GM21737 (cell line): Measurements from ENCODE around the gene CUL1.

Source experiments
- ATAC-seq: cut with Tn5 transposase; IDR thresholded peaks from one replicate; pipeline ENCODE4 v1.9.1; 2021; ENCODE audit warnings: mild to moderate bottlenecking, moderate library complexity; ENCODE audit not compliant: unreplicated experiment

The CUL1 gene

GRCh38 chr7:148698397-148699023 is at the start of gene CUL1:
Gene CUL1, plus strand, starts transcription at chr7:148698903. Its CDS starts 31,220 bp downstream, at chr7:148730123.
- ATAC-seq = peak; percentile 60

GRCh38 chr7:148650232-148650858 is 48.4 kb upstream of the CUL1 start:
- ATAC-seq = no peak

DNA sequence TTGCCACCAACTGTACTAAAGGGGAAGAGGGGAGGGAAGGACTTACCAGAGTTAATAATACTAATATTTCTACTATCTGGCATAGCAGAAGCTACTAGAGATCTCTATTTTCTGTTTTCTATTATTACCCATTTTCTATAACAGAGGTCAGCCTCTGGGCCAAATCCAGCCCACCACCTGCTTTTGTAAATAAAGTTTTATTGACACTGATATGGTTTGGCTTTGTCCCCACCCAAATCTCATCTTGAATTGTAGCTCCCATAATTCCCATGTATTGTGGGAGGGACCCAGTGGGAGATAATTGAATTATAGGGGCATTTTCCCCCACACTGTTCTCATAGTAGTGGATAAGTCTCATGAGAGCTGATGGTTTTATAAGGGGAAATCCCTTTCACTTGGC is 45.9 kb upstream of the CUL1 start:
- ATAC-seq = no peak

- ATAC-seq = no peak
Measured at GRCh38 chr7:148657929-148658328, 40.8 kb upstream of the CUL1 start.

DNA sequence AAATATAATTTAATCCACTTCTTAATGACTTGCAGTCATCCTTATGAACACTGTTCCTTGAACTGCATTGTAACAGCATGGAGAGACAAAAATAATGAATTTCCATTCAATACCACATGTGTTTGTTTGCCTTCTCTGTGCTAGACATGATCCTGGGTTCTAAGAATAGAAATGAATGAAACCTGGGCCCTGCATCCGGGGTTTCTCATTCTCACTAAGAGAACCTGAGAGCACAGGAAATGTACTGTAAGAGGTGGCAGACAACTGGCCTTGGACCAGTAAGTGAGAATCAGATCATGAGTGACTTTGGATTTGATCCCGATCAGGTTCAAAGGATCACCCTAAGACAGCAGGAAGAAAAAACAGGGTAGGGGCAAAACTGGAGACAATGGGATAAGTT is 37.2 kb upstream of the CUL1 start:
- ATAC-seq = no peak

- no peak for ATAC-seq
Measured at GRCh38 chr7:148662646-148663045, 36.1 kb upstream of the CUL1 start.

DNA sequence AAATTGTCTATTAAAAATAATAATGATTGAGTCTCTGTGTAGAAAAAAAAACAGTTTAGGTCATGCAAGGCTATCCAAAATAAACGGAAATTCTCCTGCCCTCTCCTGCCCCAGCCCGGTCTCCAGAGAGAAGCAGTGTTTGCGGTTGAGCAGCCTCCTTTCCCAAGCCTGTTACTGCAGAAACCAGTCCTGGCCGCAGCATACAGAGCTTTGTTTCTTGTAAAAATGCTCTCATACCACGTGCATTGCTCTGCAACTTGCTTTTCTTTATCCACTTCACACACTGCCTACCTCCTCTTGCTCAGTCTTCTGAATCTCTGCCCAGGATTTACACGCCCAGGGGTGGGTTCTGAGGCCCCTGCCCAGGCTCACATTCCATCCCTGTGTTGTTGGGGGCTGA is 34.4 kb upstream of the CUL1 start:
- no peak for ATAC-seq

GRCh38 chr7:148665221-148665620 is 33.5 kb upstream of the CUL1 start:
- no peak for ATAC-seq

GRCh38 chr7:148669927-148670326 is 28.8 kb upstream of the CUL1 start:
- no peak for ATAC-seq

- ATAC-seq = no peak
Measured at GRCh38 chr7:148670374-148670773, 28.3 kb upstream of the CUL1 start.

DNA sequence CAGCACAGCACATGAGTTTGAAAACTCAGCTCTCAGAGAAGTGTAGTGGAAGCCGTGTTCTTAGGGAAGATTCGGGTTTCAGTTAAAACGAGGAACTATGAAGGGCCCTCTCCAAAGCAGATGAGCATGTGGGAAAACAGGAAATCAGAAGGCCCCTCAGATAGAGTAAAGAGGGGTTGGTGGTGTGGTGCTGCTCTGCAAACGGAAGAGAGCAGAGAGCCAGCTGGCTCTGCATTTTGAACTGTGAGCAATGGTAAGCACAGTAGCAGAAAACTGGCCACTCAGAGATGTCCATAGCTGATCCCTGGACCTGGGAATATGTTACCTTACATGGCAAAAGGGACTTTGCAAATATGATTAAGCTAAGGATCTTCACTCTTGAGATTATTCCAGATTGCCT is 27.9 kb upstream of the CUL1 start:
- no peak for ATAC-seq

- ATAC-seq = no peak
Measured at GRCh38 chr7:148672041-148672440, 26.7 kb upstream of the CUL1 start.

GRCh38 chr7:148674689-148675088 is 24.0 kb upstream of the CUL1 start:
- ATAC-seq = no peak

DNA sequence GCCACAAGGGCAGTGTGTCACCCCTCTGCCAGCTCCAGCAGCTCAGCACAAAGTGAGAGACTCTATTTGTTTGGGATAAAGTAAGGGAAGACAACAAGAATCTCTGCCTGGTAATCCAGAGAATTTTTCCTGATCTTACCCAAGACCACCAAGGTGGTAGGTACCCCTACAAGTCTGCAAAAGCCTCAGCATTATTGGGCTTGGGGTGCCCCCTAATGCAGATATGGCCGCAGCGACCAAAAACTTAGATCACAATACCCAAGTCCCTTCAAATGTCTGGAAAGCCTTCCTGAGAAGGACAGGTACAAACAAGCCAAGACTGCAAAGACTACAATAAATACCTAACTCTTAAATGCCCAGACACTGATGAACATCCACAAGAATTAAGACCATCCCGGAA is 22.4 kb upstream of the CUL1 start:
- no peak for ATAC-seq

DNA sequence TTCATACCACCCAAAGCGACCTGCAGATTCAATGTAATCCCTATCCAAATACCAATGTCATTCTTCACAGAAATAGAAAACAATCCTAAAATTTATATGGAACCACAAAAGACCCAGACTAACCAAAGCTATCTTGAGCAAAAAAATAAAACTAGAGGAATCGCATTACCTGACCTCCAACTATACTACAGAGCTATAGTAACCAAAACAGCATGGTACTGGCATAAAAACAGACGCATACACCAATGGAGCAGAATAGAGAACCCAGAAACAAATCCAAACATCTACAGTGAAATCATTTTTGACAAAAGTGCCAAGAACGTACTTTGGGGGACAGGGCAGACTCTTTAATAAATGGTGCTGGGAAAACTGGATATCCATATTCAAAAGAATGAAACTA is 16.9 kb upstream of the CUL1 start:
- no peak for ATAC-seq

DNA sequence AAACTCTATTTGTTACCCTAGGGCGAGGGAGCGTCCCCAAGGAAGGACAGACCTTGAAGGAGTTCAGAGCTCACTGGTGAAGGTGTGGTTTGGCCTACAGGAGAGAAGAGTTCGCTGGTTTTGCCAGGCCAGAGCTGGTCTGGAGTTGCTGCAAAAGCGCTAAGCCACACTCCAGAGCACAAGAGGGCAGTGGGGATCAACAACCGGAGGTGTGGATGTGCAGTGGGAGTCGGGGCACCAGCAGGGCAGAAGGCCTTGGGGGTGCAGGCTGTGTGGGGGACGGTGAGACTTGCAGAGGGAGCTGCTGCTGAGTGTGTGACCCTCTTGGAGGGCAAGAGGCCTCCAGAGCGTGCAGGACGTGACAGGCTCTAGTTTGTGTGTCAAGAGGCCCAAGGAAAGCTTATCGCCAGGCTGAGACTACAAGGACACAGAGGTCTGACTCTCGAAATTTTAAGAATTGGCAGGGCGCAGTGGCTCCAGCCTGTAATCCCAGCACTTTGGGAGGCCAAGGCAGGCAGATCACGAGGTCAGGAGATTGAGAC is 14.3 kb upstream of the CUL1 start:
- ATAC-seq = no peak

DNA sequence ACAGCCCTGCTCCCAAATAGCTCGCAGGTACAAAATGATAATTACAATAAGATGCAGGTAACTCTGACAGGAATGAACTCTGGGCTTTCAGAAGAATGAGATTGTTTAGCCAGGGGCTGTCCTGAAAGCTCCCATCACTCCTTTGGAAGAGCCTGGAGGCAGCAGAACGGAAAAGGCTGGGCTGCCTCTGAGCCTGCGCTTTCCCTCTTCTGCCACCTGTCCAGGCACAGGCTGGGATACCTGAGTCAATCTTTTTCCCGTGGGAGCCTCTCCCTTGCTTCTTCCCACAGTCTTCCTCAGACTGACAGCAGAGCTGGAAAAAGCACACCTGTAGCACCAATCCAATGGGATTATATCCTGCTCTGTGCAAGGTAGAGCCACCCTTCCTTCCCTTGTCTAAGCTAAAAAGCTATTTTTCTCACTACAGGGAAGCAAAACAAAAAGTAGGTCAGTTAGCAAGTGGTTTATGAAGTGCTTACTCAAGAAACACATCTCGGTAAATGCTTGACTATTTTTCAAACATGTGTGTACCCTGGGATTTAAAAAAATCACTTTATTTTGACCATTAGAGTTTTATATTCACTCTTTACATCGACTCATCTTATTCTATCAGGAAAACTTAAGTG is 12.3 kb upstream of the CUL1 start:
- ATAC-seq = no peak

GRCh38 chr7:148687555-148687954 is 11.1 kb upstream of the CUL1 start:
- ATAC-seq = no peak

- no peak for ATAC-seq
Measured at GRCh38 chr7:148688526-148688925, 10.2 kb upstream of the CUL1 start.

- ATAC-seq = no peak
Measured at GRCh38 chr7:148693651-148694050, 5.1 kb upstream of the CUL1 start.

DNA sequence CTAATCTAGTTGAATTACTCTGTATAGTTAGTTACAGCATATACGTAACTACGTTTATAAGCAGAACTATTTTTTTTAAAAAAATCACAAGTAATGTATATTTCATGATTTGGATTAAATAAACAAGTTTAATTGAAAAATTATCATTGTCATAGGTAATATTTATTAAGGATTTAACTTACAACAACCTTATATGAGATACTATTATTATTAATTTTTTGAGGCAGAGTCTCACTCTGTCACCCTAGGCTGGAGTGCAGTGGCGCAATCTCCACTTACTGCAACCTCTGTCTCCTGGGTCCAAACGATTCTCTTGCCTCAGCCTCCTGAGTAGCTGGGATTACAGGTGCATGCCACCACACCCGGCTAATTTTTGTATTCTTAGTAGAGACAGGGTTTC is 4.1 kb upstream of the CUL1 start:
- ATAC-seq = no peak

DNA sequence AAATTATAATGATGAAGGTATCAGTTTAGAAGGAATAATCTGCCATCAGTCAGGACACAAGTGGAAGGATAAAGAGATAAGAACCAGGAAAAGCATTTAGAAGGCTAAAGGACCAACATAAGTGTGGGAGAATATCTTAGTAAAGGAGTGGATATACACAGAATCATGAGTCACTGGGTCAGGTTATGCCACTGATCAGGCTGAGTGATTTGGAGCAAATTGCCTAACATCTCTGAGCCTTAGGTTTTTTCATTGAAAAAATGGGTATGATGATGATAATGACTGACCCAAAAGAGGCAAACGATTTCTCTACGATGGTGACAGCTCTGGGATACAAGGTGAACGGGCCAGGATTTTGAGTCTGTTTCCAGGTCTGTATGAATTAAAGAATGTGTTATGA is 2.8 kb upstream of the CUL1 start:
- no peak for ATAC-seq
